GM18508 (cell line): ENCODE results near the gene SOHLH1.

Source experiments
- ATAC-seq: cut with Tn5 transposase; IDR thresholded peaks from one replicate; pipeline ENCODE4 v1.9.1; 2021; ENCODE audit warnings: moderate number of reproducible peaks; ENCODE audit not compliant: insufficient read depth, unreplicated experiment

SOHLH1 gene

GRCh38 chr9:135731454-135731853 is 32.2 kb upstream of the SOHLH1 start:
- no peak for ATAC-seq

GRCh38 chr9:135729480-135729879 is 30.2 kb upstream of the SOHLH1 start:
- no peak for ATAC-seq

- no peak for ATAC-seq
Observed at GRCh38 chr9:135728436-135729110, 29.3 kb upstream of the SOHLH1 start.

- no peak for ATAC-seq
Observed at GRCh38 chr9:135727257-135727875, 28.1 kb upstream of the SOHLH1 start.

DNA sequence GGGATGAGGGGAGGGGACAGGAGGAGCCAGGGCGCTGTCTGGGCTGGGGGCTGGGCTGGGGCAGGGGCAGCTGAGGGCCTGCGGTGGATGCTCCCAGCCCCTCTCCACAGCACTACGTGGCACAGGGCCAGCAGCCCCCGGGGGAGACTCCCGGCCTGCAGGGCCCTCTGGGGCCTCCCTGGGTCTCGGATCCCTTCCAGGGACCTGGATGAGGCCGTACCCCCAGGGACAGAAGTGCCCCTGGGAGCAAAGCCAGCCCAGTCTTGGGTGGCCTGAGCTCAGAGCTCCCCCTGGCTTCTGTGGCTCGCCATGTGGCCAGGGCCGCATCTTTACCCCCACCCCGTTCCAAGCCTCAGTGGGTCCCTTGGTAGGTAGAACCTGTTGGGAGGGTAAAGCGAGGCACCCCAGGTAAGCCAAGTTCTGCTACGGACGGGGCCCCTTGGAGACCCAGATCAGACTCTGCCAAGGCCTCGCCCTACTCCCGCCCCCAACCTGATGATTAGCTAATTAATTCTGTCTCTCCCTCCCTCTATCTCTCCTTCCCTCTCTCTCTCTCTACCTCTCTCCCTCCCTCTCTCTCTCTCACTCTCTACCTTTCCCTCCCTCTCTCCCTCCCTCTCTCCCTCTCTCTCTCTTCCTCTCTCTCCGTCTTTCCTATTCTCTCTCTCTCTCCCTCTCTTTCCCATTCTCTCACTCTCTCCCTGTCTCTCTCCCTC is 27.0 kb upstream of the SOHLH1 start:
- ATAC-seq = no peak

GRCh38 chr9:135724186-135724787 is 25.0 kb upstream of the SOHLH1 start:
- no peak for ATAC-seq

DNA sequence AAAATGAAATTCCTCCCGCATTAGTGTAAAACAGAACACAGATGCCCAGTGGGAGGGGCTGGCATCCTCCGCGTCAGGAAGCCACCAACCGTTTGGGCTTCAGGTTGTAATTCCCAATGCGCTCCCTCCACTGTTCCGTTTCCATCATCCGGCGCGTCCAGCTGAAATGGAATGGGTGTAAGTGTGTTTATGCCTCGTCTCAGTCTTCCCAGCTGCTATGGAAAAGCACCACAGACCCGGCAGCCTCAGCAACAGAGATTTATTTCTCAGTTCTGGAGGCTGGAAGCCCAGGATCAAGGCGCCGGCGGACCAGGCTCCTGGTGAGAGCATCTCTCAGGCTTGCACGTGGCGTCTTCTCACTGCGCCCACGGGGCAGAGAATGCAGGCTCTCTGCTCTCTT is 23.1 kb upstream of the SOHLH1 start:
- ATAC-seq = no peak

GRCh38 chr9:135719472-135719871 is 20.2 kb upstream of the SOHLH1 start:
- no peak for ATAC-seq

DNA sequence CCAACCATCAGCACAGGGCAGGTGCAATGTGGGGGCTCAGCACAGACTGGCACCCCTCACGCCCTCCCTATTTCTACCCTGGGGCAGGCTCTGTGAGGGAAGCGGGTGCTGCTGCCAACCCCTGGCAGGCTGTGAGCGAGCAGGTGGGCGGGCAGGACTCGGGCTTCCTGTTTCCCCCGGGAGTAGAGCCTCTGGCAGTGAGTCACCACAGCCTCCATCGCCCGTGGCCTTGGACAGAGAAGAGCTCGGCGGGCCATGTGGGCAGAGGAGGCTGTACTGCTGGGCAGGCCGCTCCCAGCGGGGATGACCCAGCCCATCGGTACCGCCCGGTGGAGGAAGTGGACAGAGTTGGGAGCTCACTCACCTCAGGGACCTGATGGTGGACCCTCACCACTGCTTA is 19.3 kb upstream of the SOHLH1 start:
- no peak for ATAC-seq

- no peak for ATAC-seq
Observed at GRCh38 chr9:135717410-135717809, 18.1 kb upstream of the SOHLH1 start.

DNA sequence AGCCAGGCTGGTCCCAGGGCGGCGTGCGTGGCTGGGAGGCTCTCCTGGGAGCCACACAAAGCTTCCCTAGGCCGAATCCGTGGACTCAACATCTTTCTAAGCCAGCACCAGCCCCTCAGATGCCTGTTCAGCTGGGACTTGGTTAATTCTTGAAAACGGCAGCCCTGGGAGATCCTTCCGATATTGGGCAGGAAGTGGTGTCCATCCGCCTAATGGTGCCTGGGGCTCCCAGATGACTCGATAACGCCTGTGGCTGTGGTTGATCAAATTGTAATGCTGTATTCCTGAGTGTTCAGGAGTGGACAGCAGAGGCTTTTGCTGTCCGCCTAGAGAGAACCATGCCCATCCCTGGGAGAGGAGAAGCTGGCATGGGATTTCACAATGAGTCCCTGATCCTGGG is 16.8 kb upstream of the SOHLH1 start:
- no peak for ATAC-seq

DNA sequence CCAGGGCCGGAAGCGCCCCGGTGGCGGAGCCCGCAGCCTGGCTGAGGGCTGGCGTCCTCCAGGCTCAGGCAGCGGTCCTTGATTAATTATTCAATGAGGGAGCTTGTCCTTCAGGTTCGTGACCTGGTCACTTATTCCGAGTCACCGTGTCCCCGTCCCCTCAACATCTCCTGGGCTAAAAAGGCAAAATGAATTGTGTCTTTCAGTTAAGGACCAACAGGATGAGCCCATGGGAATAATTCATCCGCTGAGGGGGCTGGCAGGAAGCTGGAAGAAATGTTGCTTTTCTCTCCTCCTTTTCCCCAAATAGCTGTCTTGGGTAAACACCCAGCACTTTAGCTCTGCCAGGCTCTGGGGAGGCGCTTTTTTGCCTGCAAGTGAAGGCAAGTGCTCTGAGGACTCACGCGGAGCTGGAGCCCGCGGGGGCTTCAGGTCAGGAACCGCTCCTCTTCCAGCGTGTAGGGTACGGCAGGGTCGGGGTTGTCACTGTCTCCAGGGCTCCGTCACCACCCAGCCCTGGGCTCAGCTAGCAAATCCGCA is 15.8 kb upstream of the SOHLH1 start:
- no peak for ATAC-seq

- ATAC-seq = no peak
Observed at GRCh38 chr9:135714242-135715055, 15.2 kb upstream of the SOHLH1 start.

GRCh38 chr9:135712613-135713295 is 13.5 kb upstream of the SOHLH1 start:
- ATAC-seq = no peak

GRCh38 chr9:135711881-135712280 is 12.6 kb upstream of the SOHLH1 start:
- no peak for ATAC-seq

DNA sequence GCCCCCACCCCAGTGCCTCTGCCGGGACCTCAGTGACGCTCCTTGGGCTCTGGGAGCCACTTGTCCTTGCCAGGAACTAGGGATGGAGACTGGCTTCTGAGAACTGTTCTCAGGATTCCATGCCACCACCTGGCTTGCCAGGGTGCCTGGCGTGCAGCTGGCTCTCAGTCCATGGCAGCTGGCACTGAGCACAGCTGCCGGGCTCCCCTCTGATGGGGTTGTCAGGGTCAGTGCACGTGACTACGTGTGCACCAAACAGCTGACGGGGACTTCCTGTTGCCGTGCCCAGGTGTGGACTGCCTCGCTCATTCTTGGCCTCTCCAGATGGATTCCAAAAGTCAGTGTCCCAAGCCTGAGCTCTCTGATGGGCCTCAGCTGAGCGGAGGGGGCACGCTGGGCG is 12.1 kb upstream of the SOHLH1 start:
- ATAC-seq = no peak

GRCh38 chr9:135708164-135708563 is 8.9 kb upstream of the SOHLH1 start:
- ATAC-seq = no peak

- ATAC-seq = no peak
Observed at GRCh38 chr9:135707252-135708138, 8.2 kb upstream of the SOHLH1 start.

DNA sequence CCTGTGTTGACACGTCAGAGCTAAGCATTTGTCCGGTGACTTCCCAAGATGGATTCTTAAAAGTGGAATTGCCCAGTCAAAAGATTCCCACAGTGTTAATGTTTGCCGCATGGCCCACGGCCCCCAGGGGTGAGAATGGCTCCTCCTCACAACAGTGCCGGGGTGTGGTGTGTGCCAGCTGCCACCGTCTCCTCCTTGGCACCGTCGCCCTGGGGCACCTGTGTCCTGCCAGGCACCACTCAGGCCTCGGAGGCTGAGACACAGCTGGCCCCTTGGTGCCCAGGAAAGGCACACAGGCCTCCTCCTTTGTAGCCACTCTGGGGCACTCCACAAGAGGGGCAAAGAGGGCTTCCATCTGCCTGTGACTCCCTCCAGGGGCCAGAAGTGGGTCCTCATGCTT is 7.0 kb upstream of the SOHLH1 start:
- no peak for ATAC-seq
